Spinal cord (tissue), 10 donors: ENCODE measurements around the gene PDE3B. TPM values are rescaled to one million over a fixed set of nuclear protein-coding genes. Genes with fewer than 3 reads are reported as not detected.
"Not testable (repeated sequence)": the region's sequence is repeated elsewhere in the genome, so short reads cannot be mapped to it uniquely, and the experiment has no call there.

Experiments used
- DNase-seq, 6 donors: peaks; one replicate each; pipeline versions ENCODE4 v3.0.0 to v3.0.0-alpha.2; 2013 to 2015; ENCODE audit warnings: low spot score in 6 of 6, low read depth in 4 of 6
- H3K27ac ChIP-seq: one replicate; pipeline ENCODE4 v1.5.1; 2013; ENCODE audit warnings: low read depth, low read length, control low read depth
- H3K27me3 ChIP-seq: one replicate; pipeline ENCODE4 v1.6.1; 2013; ENCODE audit warnings: low read length; ENCODE audit not compliant: control insufficient read depth, insufficient read depth
- H3K36me3 ChIP-seq: one replicate; pipeline ENCODE4 v1.6.1; 2013; ENCODE audit warnings: low read length; ENCODE audit not compliant: control insufficient read depth, insufficient read depth
- H3K4me1 ChIP-seq: one replicate; pipeline ENCODE4 v1.6.1; 2013; ENCODE audit warnings: low read length; ENCODE audit not compliant: control insufficient read depth, insufficient read depth
- H3K4me3 ChIP-seq: one replicate; pipeline ENCODE4 v1.5.1; 2013; ENCODE audit warnings: low read depth, low read length, control low read depth
- H3K9me3 ChIP-seq: one replicate; pipeline ENCODE4 v1.6.1; 2013; ENCODE audit warnings: low read length; ENCODE audit not compliant: control insufficient read depth, insufficient read depth
- WGBS: methylation state at CpG from one replicate; pipeline ENCODE4 v1.1.5; 2013; ENCODE audit warnings: missing lambda C conversion rate; ENCODE audit not compliant: insufficient coverage; 5-methylcytosine and 5-hydroxymethylcytosine counted together
- polyA plus RNA-seq, 2 donors: library from polyadenylated mRNA; unstranded; fragments of 120-200 nt; gene quantifications; one replicate each; pipeline ENCODE4 v1.2.1, GENCODE V29; 2013; ENCODE audit not compliant: insufficient read length in 2 of 2
- total RNA-seq, 2 donors: library from RNA; depleted of rRNA in 1 of 2; stranded (reverse); fragments of 120-200 nt in 1 of 2; fragments of >200 nt in 1 of 2; gene quantifications; one replicate each; pipeline versions ENCODE4 v1.2.3 to v1.2.4, GENCODE V29; 2013 to 2014
- donor health status: healthy.

The PDE3B gene
- total and polyA plus RNA-seq, 4 donors, result 9.8 to 37.7 (median 14.7) TPM

DNA sequence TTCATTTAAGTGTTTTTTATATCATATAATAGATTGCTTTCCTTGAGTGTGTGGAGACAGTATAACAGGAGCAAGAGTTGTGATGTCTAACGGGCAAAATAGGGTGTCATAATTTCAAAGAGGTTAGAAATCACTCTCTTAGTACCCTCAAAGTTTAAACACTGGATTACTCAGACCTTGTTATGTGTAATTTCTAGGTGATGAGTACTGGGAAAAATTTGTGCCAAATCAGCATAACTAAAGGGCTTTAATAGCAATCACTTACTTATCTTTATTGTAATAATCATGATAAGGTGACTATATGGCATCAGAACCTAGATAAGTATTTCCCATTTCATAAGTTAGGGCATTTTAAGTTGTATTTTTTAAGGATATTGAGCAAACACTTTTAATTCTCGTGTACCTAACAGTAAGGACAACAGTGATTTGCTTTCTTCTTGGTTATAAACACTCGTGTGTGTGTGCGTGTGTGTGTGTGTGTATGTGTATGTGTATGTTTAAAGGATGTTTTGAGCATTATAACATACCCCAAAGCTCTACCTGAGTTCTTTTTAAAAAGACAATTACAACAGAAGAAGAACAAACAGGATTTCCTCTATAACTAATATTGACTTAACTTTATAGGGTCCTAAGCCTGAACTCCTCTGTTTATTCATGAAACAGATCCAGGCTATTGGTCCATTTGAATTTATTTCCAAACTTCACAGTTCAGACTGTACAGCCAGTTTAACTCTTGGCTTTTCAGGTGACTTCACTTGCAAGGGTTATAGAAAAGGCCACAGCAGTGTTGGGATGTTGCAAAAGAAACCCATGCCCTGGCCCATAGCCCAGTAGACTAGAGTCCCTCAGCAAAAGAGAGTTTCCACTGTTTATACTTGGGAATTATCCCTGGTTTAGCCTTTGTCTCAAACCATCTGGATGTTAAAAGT is 23.7 kb upstream of the PDE3B start:
- Histone ChIP-seq H3K36me3 (no peaks in the 10 kb centered on the region), H3K4me1 (no peaks in the 10 kb centered on the region), H3K27ac (no peak overlapping the region), H3K27me3 (no peaks in the 10 kb centered on the region), H3K9me3 (no peaks in the 10 kb centered on the region), H3K4me3 (no peak overlapping the region)
- WGBS, result no CpG with 5 or more reads among the region's 4 CpGs
- peak in 2 of 6 donors; percentile 3 to 44 for DNase-seq

DNA sequence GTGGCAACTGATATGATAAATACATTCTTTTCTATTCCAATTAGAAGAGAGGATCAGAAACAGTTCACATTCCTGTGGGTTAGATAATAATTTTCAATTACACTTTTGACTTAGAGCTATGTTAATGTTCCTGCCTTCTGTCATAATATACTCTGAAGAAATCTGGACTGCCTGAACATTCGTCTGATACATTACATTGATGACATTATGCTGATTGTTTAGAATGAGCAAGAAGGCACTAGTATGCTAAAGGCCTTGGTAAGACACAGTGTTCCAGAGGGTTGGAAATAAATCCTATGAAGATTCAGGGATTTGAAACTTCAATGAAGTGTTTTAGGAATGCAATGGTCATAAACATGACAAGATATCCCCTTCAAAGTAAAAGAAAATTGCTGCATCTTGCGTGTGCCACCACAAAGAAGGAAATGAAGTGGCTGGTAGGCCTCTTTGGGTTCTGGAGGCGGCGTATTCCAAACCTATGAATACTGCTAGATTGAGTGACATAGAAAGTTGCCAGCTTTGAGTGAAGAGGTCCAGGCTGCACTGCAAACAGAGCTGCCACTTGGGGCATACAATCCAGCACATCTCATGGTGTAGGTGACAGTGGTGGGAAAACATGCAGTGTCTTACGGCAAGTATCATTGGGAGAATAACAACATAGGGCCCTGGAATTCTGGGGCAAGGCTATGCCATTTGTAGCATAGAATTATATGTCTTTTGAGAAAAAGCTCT is 21.2 kb upstream of the PDE3B start:
- H3K4me1 ChIP-seq, result no peaks in the 10 kb centered on the region
- no peaks in the 10 kb centered on the region for H3K9me3 ChIP-seq
- no peaks in the 10 kb centered on the region for H3K27me3 ChIP-seq
- no peaks in the 10 kb centered on the region for H3K36me3 ChIP-seq
- 94% methylated on average over 4 of the region's 5 CpGs for WGBS
- no peak for DNase-seq
- H3K27ac ChIP-seq, result no peak overlapping the region
- no peak overlapping the region for H3K4me3 ChIP-seq

DNA sequence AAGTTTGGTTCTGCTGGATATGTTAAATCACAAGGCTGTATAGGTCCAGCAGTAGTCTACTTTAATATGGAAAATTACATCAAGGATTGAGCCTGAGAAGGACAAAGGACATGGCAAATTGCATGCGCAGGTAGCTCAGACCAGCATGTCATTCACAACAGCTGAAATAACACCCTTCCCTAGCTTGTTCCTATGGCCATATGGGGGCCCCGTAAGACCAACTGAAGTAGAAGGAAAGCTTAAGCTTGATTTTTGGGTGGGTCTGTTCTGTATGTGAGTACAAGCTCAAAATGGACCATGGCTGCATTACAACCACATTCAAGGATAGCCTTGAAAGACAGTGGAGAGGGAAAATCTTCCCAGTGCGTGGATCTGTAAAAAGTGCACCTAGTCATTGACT is 20.6 kb upstream of the PDE3B start:
- H3K9me3 ChIP-seq, result no peaks in the 10 kb centered on the region
- 100% methylated on average over 1 of the region's 3 CpGs for WGBS
- H3K36me3 ChIP-seq, result no peaks in the 10 kb centered on the region
- no peak for DNase-seq
- H3K27me3 ChIP-seq, result no peaks in the 10 kb centered on the region
- H3K27ac ChIP-seq, result no peak overlapping the region
- no peak overlapping the region for H3K4me3 ChIP-seq
- H3K4me1 ChIP-seq, result no peaks in the 10 kb centered on the region

GRCh38 chr11:14625586-14626205 is 17.9 kb upstream of the PDE3B start:
- no peaks in the 10 kb centered on the region for H3K9me3 ChIP-seq
- H3K27ac ChIP-seq, result no peak overlapping the region
- H3K36me3 ChIP-seq, result no peaks in the 10 kb centered on the region
- H3K4me3 ChIP-seq, result no peak overlapping the region
- no peaks in the 10 kb centered on the region for H3K4me1 ChIP-seq
- no CpG with 5 or more reads among the region's 3 CpGs for WGBS
- no peaks in the 10 kb centered on the region for H3K27me3 ChIP-seq
- no peak for DNase-seq

GRCh38 chr11:14626650-14627049 is 17.0 kb upstream of the PDE3B start:
- H3K4me1 ChIP-seq, result no peaks in the 10 kb centered on the region
- 80% methylated on average over 1 of the region's 3 CpGs for WGBS
- no peaks in the 10 kb centered on the region for H3K9me3 ChIP-seq
- H3K27ac ChIP-seq, result no peak overlapping the region
- H3K4me3 ChIP-seq, result no peak overlapping the region
- no peak for DNase-seq
- H3K36me3 ChIP-seq, result no peaks in the 10 kb centered on the region
- no peaks in the 10 kb centered on the region for H3K27me3 ChIP-seq

DNA sequence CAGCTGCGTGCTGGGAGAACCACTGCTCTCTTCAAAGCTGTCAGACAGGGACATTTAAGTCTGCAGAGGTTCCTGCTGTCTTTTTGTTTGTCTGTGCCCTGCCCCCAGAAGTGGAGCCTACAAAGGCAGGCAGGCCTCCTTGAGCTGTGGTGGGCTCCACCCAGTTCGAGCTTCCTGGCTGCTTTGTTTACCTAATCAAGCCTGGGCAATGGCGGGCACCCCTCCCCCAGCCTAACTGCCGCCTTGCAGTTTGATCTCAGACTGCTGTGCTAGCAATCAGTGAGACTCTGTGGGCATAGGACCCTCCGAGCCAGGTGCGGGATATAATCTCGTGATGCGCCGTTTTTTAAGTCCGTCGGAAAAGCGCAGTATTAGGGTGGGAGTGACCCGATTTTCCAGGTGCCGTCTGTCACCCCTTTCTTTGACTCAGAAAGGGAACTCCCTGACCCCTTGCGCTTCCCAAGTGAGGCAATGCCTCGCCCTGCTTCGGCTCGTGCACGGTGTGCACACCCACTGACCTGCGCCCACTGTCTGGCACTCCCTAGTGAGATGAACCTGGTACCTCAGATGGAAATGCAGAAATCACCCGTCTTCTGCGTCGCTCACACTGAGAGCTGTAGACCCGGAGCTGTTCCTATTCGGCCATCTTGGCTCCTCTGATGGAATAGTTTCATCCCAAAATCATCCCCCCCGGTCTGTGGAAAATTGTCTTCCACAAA is 9.9 kb upstream of the PDE3B start:
- not testable (repeated sequence) for H3K27ac ChIP-seq, H3K4me3 ChIP-seq, DNase-seq, H3K4me1 ChIP-seq, H3K27me3 ChIP-seq, H3K9me3 ChIP-seq, H3K36me3 ChIP-seq
- 70% methylated on average over 2 of the region's 26 CpGs for WGBS

DNA sequence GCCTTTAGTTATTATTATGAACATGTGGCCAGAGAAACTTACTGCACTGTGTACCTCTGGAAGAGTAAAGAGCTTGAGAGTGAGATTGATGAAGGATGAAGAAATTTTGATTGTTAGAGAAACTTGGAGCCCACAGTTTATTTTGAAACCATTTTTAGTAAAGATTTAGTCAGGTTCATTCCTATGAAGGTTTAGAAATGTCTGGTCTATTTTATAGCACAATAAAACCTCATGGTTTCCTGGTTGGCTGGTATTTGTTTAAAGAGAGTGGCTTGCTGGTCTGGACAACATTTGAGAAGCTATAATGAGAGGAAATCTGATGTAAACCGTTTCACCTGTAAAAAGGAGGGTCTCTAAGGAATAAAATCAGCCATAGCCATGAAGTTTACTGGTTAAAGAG is 8.8 kb upstream of the PDE3B start:
- no peak for DNase-seq
- Histone ChIP-seq H3K27ac (no peak overlapping the region), H3K4me1 (no peaks in the 10 kb centered on the region), H3K27me3 (no peaks in the 10 kb centered on the region), H3K36me3 (no peaks in the 10 kb centered on the region), H3K4me3 (no peak overlapping the region), H3K9me3 (no peaks in the 10 kb centered on the region)
- WGBS, result no CpG with 5 or more reads among the region's 1 CpG

GRCh38 chr11:14635546-14635945 is 8.1 kb upstream of the PDE3B start:
- H3K36me3 ChIP-seq, result no peaks in the 10 kb centered on the region
- H3K4me3 ChIP-seq, result no peak overlapping the region
- H3K4me1 ChIP-seq, result no peaks in the 10 kb centered on the region
- H3K9me3 ChIP-seq, result no peaks in the 10 kb centered on the region
- H3K27me3 ChIP-seq, result no peaks in the 10 kb centered on the region
- DNase-seq, result no peak
- no CpG with 5 or more reads among the region's 1 CpG for WGBS
- H3K27ac ChIP-seq, result no peak overlapping the region

DNA sequence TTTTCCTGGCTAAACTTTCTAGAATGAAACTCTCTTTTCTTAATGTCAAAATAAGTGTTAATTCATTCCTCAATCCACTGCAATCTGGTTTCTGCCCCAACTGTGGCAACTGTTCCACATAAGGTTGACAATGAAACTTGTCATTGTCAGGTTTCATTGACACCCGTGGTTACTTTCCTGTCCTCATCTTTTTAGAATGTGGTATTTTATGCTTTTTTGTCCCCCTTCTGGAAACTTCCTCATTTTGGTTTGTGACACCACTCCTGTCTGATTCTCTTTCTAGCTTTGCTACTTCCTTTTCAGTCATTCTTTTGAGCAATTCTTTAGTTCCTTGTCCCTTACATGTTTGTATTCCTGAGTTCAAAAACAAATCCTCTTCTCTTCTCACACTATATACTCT is 7.5 kb upstream of the PDE3B start:
- Histone ChIP-seq H3K4me1 (no peaks in the 10 kb centered on the region), H3K27ac (no peak overlapping the region), H3K27me3 (no peaks in the 10 kb centered on the region), H3K9me3 (no peaks in the 10 kb centered on the region), H3K36me3 (no peaks in the 10 kb centered on the region), H3K4me3 (no peak overlapping the region)
- DNase-seq, result no peak
- WGBS, result no CpG with 5 or more reads among the region's 1 CpG
